ENCODE data around the gene NODAL.

The NODAL gene

DNA sequence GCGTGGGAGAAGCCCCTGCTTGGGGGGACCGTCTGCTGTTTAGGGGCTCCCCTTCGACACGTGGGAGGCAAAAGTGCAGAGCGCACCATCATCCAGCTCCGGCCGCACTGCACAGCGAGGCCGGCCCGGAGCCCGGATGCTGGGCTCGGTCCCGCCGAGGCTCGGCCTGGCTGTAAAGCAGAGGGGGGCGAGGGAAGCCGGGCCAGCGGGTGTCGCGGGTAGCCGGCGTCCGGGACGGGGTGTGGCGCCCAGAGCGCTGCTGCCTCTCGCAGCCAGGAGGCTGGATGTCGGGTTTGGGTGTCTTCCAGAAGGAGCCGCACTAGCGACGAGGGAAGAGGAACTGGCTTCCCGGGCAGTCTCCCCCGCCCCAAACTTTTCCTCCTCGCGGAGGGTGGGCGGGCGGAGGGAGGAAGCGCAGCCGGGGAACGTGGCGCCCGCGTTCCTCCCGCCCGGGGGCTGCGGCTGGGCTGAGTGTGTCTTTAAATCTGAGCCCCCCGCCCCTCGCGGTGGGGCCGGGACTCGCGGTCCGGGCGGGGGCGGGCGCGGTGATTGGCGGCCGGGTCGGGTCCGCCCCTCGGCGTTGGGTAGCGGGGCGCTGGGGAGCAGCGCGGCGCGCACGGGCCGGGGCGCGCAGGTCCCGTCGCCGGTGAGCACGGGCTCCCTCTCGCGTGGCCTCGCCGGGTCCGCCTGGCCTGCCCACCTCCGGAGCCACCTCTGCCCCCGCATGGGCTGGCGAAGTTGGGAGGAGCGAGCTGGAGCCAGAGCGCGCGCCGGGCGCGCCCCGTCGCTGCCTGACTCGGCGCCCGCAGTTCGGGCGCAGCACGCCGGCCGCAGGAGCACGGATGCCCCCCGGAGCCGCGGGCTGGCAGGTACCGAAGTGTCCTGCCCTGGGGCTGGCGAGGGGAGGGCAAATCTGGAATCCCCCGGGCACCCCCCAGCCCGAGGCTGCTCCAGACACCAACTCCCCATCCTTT lies 37.0 kb upstream of the NODAL start, which contains the start of gene PALD1 (continued):
- TF ChIP-seq, protein P1, sequence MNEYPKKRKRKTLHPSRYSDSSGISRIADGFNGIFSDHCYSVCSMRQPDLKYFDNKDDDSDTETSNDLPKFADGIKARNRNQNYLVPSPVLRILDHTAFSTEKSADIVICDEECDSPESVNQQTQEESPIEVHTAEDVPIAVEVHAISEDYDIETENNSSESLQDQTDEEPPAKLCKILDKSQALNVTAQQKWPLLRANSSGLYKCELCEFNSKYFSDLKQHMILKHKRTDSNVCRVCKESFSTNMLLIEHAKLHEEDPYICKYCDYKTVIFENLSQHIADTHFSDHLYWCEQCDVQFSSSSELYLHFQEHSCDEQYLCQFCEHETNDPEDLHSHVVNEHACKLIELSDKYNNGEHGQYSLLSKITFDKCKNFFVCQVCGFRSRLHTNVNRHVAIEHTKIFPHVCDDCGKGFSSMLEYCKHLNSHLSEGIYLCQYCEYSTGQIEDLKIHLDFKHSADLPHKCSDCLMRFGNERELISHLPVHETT (tag by site-specific recombination; IDR thresholded peaks at IDR 0.05): no peak
- TF ChIP-seq ZNF707 (tag by site-specific recombination; IDR thresholded peaks at IDR 0.05) (no peak), ZNF140 (tag by site-specific recombination; IDR thresholded peaks at IDR 0.05) (no peak), ZNF37A (tag by site-specific recombination; IDR thresholded peaks at IDR 0.05) (no peak), ZNF610 (tag by site-specific recombination; IDR thresholded peaks at IDR 0.05; ENCODE audit: borderline replicate concordance) (no peak), GLIS1 (tag by site-specific recombination; IDR thresholded peaks at IDR 0.05) (no peak), KLF16 (tag by site-specific recombination; IDR thresholded peaks at IDR 0.05) (no peak; the same call in 1 of the 2 replicates), ZNF266 (tag by site-specific recombination; IDR thresholded peaks at IDR 0.05; ENCODE audit: low read depth) (no peak), ZNF155 (tag by site-specific recombination; IDR thresholded peaks at IDR 0.05) (no peak), ZNF133 (tag by site-specific recombination; IDR thresholded peaks at IDR 0.05) (no peak), ZNF558 (tag by site-specific recombination; IDR thresholded peaks at IDR 0.05) (no peak), ZNF560 (tag by site-specific recombination; IDR thresholded peaks at IDR 0.05; ENCODE audit: borderline replicate concordance) (no peak), MZF1 (tag by site-specific recombination; IDR thresholded peaks at IDR 0.05; ENCODE audit: borderline replicate concordance) (no peak), GLI2 (tag by site-specific recombination; IDR thresholded peaks at IDR 0.05; ENCODE audit: borderline replicate concordance, low read depth) (no peak), ZNF76 (tag by site-specific recombination; IDR thresholded peaks at IDR 0.05; ENCODE audit: borderline replicate concordance, low read depth) (no peak), YY2 (tag by site-specific recombination; IDR thresholded peaks at IDR 0.05) (no peak), ZBTB8A (tag by site-specific recombination; IDR thresholded peaks at IDR 0.05) (peak; percentile 94), ZNF48 (tag by site-specific recombination; IDR thresholded peaks at IDR 0.05) (no peak), KLF8 (tag by site-specific recombination; IDR thresholded peaks at IDR 0.05) (peak; percentile 54; the same call in 1 of the 2 replicates), ZBTB21 (tag by site-specific recombination; IDR thresholded peaks at IDR 0.05) (no peak), ZFP41 (tag by site-specific recombination; IDR thresholded peaks at IDR 0.05; ENCODE audit: borderline replicate concordance) (no peak), GFI1B (tag by site-specific recombination; IDR thresholded peaks at IDR 0.05) (no peak), OVOL3 (tag by site-specific recombination; IDR thresholded peaks at IDR 0.05) (no peak), ZNF626 (tag by site-specific recombination; IDR thresholded peaks at IDR 0.05) (no peak)
- TF ChIP-seq, protein P2, sequence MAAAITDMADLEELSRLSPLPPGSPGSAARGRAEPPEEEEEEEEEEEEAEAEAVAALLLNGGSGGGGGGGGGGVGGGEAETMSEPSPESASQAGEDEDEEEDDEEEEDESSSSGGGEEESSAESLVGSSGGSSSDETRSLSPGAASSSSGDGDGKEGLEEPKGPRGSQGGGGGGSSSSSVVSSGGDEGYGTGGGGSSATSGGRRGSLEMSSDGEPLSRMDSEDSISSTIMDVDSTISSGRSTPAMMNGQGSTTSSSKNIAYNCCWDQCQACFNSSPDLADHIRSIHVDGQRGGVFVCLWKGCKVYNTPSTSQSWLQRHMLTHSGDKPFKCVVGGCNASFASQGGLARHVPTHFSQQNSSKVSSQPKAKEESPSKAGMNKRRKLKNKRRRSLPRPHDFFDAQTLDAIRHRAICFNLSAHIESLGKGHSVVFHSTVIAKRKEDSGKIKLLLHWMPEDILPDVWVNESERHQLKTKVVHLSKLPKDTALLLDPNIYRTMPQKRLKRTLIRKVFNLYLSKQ (tag by site-specific recombination; IDR thresholded peaks at IDR 0.05; ENCODE audit: borderline replicate concordance): no peak
- TF ChIP-seq, protein P3, sequence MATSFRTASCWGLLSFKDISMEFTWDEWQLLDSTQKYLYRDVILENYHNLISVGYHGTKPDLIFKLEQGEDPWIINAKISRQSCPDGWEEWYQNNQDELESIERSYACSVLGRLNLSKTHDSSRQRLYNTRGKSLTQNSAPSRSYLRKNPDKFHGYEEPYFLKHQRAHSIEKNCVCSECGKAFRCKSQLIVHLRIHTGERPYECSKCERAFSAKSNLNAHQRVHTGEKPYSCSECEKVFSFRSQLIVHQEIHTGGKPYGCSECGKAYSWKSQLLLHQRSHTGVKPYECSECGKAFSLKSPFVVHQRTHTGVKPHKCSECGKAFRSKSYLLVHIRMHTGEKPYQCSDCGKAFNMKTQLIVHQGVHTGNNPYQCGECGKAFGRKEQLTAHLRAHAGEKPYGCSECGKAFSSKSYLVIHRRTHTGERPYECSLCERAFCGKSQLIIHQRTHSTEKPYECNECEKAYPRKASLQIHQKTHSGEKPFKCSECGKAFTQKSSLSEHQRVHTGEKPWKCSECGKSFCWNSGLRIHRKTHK (tag by site-specific recombination; IDR thresholded peaks at IDR 0.05): no peak
- TF ChIP-seq, protein P4, sequence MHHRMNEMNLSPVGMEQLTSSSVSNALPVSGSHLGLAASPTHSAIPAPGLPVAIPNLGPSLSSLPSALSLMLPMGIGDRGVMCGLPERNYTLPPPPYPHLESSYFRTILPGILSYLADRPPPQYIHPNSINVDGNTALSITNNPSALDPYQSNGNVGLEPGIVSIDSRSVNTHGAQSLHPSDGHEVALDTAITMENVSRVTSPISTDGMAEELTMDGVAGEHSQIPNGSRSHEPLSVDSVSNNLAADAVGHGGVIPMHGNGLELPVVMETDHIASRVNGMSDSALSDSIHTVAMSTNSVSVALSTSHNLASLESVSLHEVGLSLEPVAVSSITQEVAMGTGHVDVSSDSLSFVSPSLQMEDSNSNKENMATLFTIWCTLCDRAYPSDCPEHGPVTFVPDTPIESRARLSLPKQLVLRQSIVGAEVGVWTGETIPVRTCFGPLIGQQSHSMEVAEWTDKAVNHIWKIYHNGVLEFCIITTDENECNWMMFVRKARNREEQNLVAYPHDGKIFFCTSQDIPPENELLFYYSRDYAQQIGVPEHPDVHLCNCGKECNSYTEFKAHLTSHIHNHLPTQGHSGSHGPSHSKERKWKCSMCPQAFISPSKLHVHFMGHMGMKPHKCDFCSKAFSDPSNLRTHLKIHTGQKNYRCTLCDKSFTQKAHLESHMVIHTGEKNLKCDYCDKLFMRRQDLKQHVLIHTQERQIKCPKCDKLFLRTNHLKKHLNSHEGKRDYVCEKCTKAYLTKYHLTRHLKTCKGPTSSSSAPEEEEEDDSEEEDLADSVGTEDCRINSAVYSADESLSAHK (tag by site-specific recombination; IDR thresholded peaks at IDR 0.05): no peak
- TF ChIP-seq, protein P5, sequence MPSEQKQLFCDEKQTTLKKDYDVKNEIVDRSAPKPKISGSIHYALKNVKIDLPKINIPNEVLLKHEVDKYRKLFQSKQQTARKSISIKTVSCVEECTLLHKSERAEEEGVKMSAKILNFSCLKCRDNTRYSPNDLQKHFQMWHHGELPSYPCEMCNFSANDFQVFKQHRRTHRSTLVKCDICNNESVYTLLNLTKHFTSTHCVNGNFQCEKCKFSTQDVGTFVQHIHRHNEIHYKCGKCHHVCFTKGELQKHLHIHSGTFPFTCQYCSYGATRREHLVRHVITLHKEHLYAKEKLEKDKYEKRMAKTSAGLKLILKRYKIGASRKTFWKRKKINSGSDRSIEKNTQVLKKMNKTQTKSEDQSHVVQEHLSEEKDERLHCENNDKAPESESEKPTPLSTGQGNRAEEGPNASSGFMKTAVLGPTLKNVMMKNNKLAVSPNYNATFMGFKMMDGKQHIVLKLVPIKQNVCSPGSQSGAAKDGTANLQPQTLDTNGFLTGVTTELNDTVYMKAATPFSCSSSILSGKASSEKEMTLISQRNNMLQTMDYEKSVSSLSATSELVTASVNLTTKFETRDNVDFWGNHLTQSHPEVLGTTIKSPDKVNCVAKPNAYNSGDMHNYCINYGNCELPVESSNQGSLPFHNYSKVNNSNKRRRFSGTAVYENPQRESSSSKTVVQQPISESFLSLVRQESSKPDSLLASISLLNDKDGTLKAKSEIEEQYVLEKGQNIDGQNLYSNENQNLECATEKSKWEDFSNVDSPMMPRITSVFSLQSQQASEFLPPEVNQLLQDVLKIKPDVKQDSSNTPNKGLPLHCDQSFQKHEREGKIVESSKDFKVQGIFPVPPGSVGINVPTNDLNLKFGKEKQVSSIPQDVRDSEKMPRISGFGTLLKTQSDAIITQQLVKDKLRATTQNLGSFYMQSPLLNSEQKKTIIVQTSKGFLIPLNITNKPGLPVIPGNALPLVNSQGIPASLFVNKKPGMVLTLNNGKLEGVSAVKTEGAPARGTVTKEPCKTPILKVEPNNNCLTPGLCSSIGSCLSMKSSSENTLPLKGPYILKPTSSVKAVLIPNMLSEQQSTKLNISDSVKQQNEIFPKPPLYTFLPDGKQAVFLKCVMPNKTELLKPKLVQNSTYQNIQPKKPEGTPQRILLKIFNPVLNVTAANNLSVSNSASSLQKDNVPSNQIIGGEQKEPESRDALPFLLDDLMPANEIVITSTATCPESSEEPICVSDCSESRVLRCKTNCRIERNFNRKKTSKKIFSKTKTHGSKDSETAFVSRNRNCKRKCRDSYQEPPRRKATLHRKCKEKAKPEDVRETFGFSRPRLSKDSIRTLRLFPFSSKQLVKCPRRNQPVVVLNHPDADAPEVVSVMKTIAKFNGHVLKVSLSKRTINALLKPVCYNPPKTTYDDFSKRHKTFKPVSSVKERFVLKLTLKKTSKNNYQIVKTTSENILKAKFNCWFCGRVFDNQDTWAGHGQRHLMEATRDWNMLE (tag by site-specific recombination; conservative IDR thresholded peaks at IDR 0.05; ENCODE audit: low read depth): no peak

Data from HEK293 (cell line).